ENCODE data around the gene HYAL4.

- TF ChIP-seq CTCF (IDR thresholded peaks at IDR 0.05; ENCODE audit: low read depth, low read length) (no peak), POLR2A (IDR thresholded peaks at IDR 0.05; ENCODE audit: extremely low read depth, insufficient read length) (no peak)
Observed at GRCh38 chr7:123823898-123824753, 20.8 kb upstream of the HYAL4 start.
